HG03521 (cell line): ENCODE results near the gene ITGA2.

ENCODE experiments used
- ATAC-seq: cut with Tn5 transposase; IDR thresholded peaks from one replicate; pipeline ENCODE4 v1.9.1; 2021; ENCODE audit warnings: mild to moderate bottlenecking, moderate library complexity; ENCODE audit not compliant: unreplicated experiment

ITGA2 gene

DNA sequence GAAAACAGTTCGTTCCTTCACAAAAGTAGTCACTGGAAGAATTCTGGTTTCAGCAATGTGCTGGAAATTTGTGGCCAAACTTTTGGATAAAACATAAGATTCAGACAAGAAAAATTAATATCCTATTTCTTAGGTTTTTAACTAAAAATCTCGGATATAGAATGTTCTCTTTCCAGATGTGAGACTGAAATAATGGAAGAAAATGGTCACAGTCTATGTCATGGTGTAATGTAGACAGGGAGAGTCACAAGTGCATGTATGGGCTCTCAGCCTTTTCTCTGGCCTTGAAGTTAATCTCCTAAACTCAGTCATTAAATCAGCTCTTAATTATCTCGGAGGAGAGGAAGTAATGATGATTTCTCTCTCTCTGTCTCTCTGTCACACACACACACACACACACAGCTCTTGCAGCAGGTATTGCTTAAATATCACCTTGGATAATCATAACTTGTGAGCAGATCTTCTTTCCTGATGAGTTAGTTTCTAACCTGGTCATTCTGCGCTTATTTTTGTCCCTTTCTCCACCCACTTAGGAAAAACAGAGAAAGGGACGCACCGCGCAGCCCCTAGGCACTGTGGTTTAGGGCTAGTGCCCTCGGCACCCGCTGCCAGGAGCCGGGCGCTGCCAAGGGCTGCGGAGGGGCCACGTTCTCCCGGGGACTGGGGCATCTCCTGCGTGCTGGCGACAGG is 672 bp upstream of the ITGA2 start:
- peak; percentile 3 for ATAC-seq

DNA sequence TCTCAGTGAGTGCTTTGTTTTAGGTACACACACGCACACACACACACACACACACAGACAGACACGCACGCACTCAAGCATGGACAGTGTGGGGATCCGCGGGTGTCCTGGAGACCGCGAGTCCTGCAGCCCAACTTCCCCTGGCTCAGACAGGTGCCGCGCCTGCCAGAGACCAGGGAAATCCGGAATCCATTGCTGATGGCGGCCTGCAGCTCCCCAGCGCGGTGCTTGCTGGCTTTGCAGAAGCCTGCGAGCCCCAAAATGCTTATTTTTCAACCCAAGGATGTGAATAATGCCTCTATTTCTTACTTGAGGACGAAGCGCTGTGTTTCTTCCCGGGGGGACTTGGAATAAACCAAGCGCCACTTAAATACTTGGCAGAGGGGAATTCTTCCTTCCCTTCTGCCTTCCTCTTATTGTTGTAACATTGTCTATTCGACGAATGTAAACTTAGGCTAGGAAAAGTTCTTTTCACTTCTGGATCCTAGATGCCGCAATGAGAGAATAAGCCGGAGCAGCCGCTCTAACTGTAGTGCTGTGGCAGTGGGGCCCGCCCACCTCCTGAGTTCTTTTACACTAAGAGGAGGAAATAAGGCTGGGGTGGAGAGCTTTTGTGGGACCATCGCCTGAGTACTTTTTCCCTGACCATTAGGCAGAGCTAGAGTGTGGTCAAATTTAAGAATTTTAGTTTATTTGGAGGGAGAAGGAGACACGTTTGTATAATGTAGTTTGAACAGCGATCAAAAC is 802 bp downstream of the ITGA2 start:
- peak; percentile 15 for ATAC-seq

DNA sequence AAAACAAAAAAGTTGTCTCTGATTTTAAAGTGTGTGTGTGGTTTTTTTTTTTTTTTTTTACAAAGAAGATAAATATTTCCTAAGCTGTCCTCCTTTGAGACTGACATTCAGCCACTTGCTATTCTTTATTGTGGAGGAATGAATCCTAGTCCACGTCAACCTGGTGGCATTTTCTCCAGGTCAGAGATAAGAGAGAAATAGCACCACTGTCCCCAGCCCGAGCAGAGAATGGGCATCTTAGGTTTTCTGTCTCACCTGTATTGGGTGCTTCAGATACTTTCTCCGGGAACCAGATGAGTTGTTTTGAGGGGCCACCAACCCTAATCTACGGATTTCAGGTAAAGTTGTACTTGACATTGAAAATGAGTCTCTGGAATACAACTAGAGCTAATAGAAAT is 1.4 kb downstream of the ITGA2 start:
- no peak for ATAC-seq

DNA sequence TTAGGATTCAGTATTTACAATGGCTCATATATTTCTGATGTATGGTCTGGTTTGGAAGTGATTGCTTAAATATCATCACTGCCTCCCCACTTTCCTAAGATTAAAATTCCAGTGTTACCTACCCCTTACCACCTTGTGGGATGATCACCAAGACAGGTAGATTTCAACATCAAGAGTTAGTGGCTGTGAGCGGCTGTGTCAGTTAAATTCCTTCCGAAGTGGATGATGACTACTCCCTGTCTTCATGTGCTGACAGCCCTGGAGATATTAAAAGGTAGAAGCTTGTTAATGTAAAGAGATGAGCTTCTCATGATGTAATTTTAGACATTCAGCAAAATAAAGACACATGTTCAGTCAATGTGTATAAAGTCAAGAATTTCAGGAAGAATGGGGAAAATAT is 4.2 kb downstream of the ITGA2 start:
- no peak for ATAC-seq

DNA sequence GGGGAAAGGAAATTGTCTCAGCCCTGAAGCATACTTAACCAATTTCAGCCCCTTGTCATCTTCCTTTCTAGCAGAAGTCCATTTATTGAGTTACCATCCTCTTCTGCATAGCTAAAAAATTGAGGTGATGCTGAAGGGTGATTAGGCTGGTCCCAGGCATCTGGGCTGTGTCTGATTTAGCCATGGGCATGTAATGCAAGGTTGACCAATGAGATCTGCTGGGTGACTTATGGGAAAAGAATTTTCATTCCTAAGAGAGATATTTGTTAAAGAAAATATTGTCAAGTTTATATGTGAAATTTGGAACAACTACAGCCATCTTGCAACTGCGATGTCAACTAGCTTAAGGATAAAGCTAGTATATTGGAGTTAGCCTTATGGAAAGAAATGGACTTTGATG is 5.1 kb downstream of the ITGA2 start:
- no peak for ATAC-seq

DNA sequence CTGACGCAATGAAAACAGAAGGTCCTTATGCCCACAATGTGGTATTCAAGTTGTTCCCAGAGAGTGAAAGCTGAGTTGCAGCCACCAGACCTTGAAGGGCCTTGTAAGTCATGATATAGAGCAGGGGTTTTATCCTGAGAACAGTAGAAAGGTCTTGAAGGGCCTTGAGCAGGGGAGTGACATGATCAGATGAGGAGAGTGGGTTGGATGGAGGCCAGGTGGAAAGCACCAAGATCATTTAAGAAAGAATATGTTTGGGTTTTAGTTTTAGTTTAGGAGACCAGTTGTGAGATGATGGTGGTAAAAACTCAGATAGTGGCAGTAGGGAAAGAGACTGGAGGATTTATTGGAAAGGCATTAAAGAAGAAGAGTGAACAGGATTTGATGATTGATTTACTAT is 5.9 kb downstream of the ITGA2 start:
- ATAC-seq = no peak

DNA sequence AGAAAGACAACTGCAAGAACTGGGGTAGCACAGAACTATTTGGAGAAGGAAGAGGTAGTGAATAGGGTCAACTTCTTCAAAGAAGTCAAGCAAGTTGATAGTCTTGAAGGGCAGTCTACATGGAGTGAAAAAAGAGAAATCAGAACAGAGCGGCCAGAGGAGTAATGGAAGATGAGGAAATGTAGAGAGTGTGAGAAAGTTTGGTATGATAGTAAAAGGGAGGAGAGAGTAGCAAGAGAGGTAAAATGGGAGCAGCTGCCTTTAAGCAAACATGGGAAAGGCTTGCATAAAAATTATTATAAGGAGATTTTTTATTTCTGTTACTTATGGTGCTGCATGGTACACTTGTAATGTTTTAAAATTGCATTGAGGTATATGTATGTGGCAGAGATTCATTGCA is 6.8 kb downstream of the ITGA2 start:
- no peak for ATAC-seq

DNA sequence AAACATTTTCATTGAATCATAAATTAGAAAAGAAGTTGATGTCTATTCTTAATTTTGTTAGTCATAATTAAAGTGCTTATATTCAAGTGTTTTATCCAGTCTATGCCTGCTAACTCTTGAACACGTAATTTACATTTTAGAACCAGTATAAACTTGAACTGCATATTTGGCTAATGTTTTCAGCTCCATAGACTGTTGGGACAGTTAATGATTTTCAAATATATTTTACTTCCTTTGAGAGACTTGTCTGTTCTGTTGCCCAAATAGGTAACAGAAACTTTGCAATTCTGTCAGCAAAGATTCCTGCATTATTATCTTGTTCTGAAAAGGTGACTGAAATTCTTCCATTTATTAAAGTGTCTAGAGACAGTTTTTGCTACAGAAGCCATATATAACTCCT is 7.8 kb downstream of the ITGA2 start:
- no peak for ATAC-seq

DNA sequence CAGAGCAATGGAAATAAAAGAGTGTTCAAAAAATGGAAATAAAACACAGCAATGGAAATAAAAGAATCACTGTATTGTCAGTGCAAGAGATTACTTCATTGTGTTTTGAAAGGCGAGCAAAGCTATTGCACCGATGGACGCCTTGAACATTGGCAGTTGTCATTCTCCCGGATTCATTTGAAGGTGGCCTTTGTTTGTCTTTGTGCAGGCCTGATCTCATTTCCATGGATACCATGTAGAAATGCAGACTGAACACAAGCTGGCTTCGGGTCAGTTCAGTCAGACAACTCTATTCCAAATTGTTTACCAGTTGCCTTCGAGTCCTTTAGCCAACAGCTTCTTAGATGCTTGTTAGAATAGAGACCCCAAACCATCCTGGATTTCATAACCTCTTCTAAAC is 8.3 kb downstream of the ITGA2 start:
- ATAC-seq = no peak

DNA sequence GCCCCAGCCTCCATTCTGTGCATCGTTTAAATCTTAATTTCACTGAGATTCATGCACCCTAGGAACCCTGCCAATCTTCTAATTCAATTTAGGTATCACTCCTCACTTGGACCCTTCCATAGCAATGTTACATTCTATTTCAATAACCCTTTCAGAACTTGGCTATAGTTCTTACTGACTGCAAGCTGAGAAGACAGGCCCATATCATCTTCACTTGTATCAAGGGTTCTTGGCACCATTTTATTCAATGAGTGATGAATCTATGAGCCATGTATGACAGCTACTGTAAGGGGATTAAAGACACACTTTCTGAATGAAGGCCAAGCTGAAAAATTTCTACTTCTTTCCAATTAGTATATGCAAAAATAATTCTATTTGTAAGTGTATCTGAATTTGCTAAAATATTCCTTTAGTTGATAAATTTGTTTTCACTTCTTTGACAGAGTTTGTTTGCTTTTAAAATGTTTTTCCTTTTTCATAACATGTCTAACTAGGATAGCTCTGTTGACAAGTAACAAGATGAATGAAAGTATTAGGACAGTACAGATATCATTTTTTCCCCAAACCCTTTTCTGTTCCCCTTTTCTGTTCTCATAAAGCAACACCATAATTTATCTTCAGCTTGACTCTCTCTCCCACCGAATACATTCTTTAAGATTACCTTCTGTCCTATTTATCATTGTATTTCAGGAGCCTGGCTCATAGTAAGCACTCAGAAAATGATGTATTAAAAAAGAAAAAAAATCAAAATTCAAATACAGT is 9.6 kb downstream of the ITGA2 start:
- no peak for ATAC-seq

DNA sequence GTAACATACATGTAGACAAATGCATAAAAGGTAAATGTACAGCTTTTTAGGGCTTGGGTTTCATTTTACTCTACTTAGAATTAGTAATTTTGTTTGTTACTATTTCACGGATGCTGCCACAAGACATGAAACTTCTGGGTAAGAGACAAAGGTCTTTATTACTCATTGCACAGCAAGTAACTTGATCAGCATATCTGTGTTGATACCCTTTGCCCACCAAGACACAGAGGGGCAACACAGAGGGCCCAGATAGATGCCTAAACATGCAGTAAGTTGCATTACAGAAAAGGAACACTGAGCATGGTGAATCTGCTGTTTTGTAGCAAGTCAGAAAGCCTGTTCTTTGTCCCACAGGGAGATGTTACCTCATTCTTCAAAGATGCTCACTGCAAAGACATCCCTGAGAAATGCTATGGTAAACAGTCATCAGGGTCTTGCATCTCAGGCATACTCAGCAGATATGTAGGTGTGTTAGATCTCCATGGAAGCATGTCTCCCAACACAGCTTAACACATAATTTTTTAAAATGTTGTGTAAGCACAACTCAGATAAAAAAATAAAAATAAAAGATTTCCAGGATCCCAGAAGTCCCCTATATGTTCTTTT is 10.3 kb downstream of the ITGA2 start:
- ATAC-seq = peak; percentile 42

DNA sequence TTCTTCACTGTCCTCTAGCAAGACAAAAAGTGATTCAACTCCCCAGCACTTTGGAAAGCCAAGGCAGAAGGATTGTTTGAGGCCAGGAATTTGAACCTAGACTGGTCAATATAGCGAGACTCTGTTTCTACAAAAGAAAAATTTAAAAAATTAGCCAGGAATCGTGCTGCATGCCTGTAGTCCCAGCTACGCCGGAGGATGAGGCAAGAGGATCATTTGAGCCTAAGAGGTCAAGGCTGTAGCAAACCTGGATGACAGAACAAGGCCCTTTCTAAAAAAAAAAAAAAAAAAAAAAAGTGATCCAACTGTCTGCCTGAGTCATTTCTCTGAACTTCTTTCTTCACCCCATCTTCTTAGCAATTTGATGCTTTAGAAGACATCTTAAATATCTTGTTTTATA is 12.4 kb downstream of the ITGA2 start:
- ATAC-seq = no peak

DNA sequence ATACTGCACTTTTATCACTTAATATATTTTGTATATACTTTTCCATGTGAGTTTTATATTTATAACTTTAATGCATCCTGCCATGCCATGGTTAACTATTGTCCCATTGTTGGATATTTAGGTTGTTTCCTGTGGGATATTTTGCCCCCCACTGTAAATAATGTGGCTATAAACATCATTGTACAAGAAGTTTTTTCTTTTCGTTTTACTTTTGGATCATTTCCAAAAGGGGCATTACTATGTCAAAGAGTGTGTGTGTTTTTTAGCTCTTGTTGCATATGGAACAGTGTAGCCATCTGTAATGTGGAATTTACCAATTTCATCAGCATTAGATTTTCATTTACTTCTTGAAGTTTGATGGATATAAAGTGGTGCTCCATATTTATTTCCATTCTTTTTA is 13.3 kb downstream of the ITGA2 start:
- no peak for ATAC-seq

DNA sequence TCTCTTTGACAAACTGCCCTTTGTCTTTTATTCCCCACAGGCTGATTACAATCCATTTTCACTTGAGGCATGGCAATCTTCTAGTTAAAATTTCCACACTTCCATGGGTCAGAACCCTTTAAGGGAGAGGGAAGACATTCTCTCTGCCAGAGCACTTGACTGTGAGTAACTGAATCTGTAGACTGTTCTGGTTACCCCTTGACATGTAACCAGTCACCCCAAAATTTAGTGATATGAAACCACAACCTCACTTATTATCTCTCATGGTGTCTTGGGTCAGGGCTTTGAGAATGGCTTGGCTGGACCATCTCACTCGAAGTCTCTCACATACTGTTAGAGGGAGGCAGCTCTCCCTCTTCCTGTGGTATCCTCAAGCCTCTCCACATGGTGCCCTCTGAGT is 14.0 kb downstream of the ITGA2 start:
- no peak for ATAC-seq

DNA sequence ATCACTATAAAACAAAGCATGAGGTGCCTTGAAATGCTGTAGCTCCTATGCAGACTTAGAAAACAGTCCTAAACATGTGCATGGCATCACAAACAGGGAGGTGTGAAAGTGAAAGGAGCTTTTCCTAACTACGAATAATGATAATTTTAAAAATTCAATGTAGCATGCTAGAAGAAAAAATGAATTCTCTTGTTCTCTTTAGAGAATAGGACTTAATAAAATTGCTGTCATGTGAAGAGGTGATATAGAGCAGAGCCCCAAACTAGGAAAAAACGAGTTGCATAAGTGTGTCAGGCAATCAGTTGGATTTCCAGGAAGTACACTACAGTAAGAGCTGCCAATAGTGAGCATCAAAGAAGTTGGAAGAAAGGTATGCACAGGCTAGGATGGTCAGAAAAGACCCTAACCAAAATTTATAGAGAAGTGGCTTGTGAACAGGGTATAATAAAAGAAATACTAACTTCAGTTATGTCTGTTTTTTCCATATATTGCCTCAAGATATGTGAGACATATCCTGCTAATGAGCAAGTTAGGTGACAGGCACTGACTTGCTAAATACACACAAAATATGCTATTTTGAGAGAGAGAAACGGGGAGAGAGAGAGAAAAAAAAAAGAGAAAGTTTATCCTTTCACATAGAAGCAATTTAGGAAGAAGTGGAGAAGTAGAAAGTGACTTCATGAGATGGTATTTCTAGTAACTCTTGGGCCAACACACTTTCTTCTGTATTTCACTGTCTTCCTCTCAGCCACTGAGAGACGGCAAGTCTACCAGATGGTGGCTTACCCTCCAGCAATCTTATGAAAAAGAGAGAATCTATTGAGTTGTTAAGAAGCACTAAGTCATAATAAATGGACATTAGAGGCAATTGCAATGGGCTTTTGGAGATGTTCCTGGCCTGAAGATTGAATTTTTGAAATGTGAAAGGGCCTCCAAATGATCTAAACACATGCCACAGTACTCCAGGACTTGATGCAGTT is 18.0 kb downstream of the ITGA2 start:
- no peak for ATAC-seq

DNA sequence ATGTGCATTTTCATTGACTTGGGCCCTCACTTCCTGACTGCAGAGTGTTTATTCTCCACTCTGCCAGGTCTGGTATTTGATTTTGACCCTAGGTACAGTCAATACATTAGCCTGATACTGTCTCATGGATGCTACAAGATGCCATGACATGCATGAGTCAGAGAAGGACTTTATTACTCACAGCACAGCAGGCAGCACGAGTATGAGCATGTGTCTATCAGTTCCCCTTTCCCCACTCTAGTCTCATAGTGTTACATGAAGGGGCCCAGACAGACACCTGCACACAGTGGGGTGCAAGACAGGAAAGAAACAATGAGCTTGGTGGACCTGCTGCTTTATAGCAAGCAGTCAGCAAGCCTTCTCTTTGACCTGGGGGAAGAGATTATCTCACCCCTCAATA is 19.6 kb downstream of the ITGA2 start:
- peak; percentile 93 for ATAC-seq

DNA sequence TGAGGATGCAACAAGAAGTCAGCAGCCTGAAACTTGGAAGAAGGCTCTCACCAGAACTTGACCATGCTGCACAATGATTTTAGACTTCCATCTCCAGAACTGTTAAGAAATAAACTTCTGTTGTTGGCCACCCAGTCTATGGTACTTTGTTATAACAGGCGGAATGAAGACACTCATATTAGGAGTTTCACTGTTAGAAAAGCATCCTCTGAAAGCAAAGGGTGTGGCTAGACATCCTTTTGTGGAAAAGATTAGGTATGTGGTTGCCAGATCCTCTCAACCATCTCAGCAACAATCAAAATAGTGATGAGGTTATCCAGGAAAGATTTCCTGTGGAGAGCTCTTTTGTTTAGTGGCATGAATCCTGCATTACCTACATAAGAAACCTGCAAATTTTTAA is 20.7 kb downstream of the ITGA2 start:
- ATAC-seq = no peak

DNA sequence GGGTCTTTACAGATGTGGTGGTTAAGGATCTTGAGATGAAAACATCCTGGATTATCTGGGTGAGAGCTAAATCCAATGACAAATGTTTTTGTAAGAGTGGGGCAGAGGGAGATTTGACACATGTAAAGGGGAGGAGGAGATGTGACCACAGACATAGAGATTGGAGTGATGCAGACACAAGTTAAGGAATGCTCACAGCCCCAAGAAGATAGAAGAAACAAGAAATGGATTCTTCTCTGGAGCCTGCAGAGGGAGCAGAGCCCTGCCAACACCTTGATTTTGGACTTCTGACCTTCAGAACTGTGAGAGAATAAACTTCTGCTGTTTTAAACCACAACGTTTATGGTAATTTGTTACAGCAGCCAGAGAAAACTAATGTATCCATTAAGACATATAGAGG is 21.7 kb downstream of the ITGA2 start:
- no peak for ATAC-seq

DNA sequence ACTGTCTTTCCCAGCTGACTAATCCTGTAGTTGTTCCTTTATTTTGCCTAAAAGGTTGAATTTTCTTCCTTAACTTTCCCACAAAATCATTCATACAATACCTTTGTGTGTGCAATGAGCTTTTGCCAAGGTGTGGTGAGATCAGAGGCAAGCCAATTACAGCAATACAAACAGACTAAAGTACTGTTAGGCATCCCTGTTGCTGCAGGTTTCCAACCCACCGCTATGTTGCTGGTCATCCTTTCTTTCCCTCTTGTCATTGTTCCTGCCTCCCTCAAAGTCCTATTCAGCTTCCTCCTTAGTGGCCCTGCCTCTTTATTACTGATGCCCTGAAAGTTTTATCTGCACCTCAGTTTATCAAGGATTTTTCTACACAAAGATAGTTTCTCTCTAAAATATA is 22.1 kb downstream of the ITGA2 start:
- ATAC-seq = no peak

DNA sequence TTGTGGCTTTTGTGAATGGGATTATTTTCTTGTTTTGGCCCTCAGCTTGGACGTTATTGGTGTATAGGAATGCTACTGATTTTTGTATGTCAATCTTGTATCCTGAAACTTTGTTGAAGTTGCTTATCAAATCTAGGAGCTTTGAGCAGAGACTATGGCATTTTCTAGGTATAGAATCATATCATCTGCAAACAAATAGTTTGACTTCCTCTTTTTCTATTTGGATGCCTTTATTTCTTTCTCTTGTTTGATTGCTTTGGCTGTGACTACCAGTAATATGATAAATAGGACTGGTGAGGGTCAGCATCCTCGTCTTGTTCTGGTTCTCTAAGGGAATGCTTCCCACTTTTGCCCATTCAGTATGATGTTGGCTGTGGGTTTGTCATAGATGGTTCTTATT is 24.7 kb downstream of the ITGA2 start:
- no peak for ATAC-seq
